Esophagus squamous epithelium (tissue), 4 donors: ENCODE data around the gene UGGT1.

ENCODE experiments used
- POLR2A ChIP-seq, 4 donors: fragments of 450-650 bp; IDR thresholded peaks; one replicate each; pipeline ENCODE4 v1.6.1; 2017; ENCODE audit warnings: antibody characterized with exemption in 4 of 4, mild to moderate bottlenecking in 4 of 4, moderate library complexity in 3 of 4
- TF ChIP-seq, protein P1 (sequence below), 6 experiments: fragments of 450-650 bp in 4 of 6; fragments of 200-600 bp in 2 of 6; sonication (generic) in 2 of 6; IDR thresholded peaks; one replicate each; pipeline ENCODE4 v1.5.1; 2016 to 2019; ENCODE audit warnings: antibody characterized with exemption in 6 of 6, mild to moderate bottlenecking in 4 of 6, moderate library complexity in 4 of 6

DNA sequence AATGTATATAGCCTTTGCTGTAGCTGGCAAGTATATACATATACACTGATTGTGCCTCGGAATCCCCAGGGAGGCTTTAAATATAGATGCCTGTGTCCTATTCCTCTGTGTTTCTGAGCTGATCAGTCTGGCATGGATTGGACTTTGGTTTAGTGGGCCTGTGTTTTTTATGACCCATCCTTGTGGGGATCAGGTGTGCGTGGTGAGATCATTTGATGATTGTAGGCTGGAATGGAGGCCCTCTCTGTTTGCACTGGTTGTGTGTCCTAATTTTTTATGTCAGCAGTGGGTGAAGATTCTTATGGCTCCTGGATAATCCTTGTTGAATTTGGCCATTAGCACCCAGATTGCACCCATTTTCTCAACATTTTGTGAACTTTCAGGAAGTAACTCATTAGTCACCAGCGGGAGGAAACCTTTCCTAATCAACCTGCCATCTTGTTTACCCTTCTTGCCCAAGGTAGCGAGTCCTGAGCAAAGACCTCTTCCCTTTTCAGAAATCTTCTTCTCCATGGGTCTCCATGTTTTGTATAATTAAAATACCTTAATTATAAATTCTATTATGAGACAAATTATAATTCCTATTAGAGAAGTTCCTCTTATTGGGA, 75.8 kb downstream of the UGGT1 start:
- TF ChIP-seq, protein P1, sequence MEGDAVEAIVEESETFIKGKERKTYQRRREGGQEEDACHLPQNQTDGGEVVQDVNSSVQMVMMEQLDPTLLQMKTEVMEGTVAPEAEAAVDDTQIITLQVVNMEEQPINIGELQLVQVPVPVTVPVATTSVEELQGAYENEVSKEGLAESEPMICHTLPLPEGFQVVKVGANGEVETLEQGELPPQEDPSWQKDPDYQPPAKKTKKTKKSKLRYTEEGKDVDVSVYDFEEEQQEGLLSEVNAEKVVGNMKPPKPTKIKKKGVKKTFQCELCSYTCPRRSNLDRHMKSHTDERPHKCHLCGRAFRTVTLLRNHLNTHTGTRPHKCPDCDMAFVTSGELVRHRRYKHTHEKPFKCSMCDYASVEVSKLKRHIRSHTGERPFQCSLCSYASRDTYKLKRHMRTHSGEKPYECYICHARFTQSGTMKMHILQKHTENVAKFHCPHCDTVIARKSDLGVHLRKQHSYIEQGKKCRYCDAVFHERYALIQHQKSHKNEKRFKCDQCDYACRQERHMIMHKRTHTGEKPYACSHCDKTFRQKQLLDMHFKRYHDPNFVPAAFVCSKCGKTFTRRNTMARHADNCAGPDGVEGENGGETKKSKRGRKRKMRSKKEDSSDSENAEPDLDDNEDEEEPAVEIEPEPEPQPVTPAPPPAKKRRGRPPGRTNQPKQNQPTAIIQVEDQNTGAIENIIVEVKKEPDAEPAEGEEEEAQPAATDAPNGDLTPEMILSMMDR (IDR thresholded peaks at IDR 0.05), result no peak
- TF ChIP-seq POLR2A (IDR thresholded peaks at IDR 0.05), result no peak
